Gastroesophageal sphincter (tissue), 4 donors: ENCODE results near the gene ROS1. TPM values are rescaled to one million over a fixed set of nuclear protein-coding genes. Genes with fewer than 3 reads are reported as not detected.

Experiments used
- ATAC-seq: fragments of 150-250 bp; one replicate; pipeline ENCODE4 v1.9.1; 2016; ENCODE audit warnings: mild to moderate bottlenecking, moderate library complexity
- H3K27ac ChIP-seq, 4 donors: fragments of 200-600 bp; sonication (generic) in 3 of 4; 1 replicate in 3 of 4; 2 replicates in 1 of 4; pipeline ENCODE4 v1.5.1; 2016 to 2019
- H3K27me3 ChIP-seq: fragments of 200-600 bp; sonication (generic); one replicate; pipeline ENCODE4 v1.5.1; 2019
- H3K36me3 ChIP-seq, 2 donors: fragments of 200-600 bp; sonication (generic); one replicate each; pipeline ENCODE4 v1.5.1; 2019; ENCODE audit warnings: control low read depth in 1 of 2
- H3K4me1 ChIP-seq, 3 donors: fragments of 200-600 bp; sonication (generic); 1 replicate in 2 of 3; 2 replicates in 1 of 3; pipeline ENCODE4 v1.5.1; 2016 to 2019; ENCODE audit warnings: control low read depth in 2 of 3
- H3K4me3 ChIP-seq, 2 donors: fragments of 200-600 bp; sonication (generic); one replicate each; pipeline ENCODE4 v1.5.1; 2019; ENCODE audit warnings: mild to moderate bottlenecking in 1 of 2, moderate library complexity in 1 of 2
- H3K9me3 ChIP-seq, 3 donors: fragments of 200-600 bp; sonication (generic); one replicate each; pipeline ENCODE4 v1.5.1; 2017 to 2019; ENCODE audit warnings: control low read depth in 2 of 3
- CTCF ChIP-seq, 4 experiments: fragments of 200-600 bp in 2 of 4; fragments of 450-650 bp in 2 of 4; sonication (generic) in 1 of 4; IDR thresholded peaks; one replicate each; pipeline ENCODE4 v1.5.1; 2017 to 2019; ENCODE audit warnings: antibody characterized with exemption in 4 of 4, mild to moderate bottlenecking in 2 of 4, moderate library complexity in 2 of 4
- EP300 ChIP-seq: sonication (generic); formaldehyde crosslinking; IDR thresholded peaks from one replicate; pipeline ENCODE4 v1.6.1; 2017; ENCODE audit warnings: antibody characterized with exemption, mild to moderate bottlenecking
- POLR2A ChIP-seq, 2 donors: fragments of 450-650 bp; IDR thresholded peaks; one replicate each; pipeline ENCODE4 v1.6.1; 2017; ENCODE audit warnings: antibody characterized with exemption in 2 of 2, mild to moderate bottlenecking in 2 of 2, moderate library complexity in 1 of 2
- POLR2AphosphoS5 ChIP-seq: sonication (generic); formaldehyde crosslinking; IDR thresholded peaks from one replicate; pipeline ENCODE4 v1.6.1; 2017; ENCODE audit warnings: antibody characterized with exemption
- WGBS, 2 donors: methylation state at CpG; one replicate each; pipeline ENCODE4 v1.1.5; 2018; ENCODE audit warnings: low coverage in 1 of 2; 5-methylcytosine and 5-hydroxymethylcytosine counted together
- total RNA-seq, 4 donors: library from RNA; depleted of rRNA; stranded (reverse); fragments of >200 nt; gene quantifications; one replicate each; pipeline ENCODE4 v1.1.0, GENCODE V29; 2016

The ROS1 gene
- total RNA-seq, 4 donors from 2014 or later: 0.13 TPM; not detected in 3

- H3K27me3 ChIP-seq: no peaks in the 10 kb centered on the region
- no peak overlapping the region for H3K4me3 ChIP-seq
- H3K27ac ChIP-seq: no peak overlapping the region
- no peaks in the 10 kb centered on the region for H3K36me3 ChIP-seq
- 74 to 80% methylated on average over 3 of the region's 3 CpGs for WGBS, 2 donors
- ATAC-seq: no peak
- H3K9me3 ChIP-seq: no peaks in the 10 kb centered on the region
- no peak for TF ChIP-seq POLR2AphosphoS5
- TF ChIP-seq EP300: no peak
- TF ChIP-seq POLR2A (IDR thresholded peaks at IDR 0.05): no peak
- no peak for TF ChIP-seq CTCF (IDR thresholded peaks at IDR 0.05)
- H3K4me1 ChIP-seq: no peaks in the 10 kb centered on the region
These were observed 73.2 kb downstream of the ROS1 start for GRCh38 chr6:117352466-117353081.

GRCh38 chr6:117351521-117351920, 74.2 kb downstream of the ROS1 start:
- H3K36me3 ChIP-seq: no peaks in the 10 kb centered on the region
- H3K27ac ChIP-seq: no peak overlapping the region
- no peak overlapping the region for H3K4me3 ChIP-seq
- WGBS, 2 donors: 8 to 33% methylated on average over 1 of the region's 1 CpG
- no peak for TF ChIP-seq CTCF (IDR thresholded peaks at IDR 0.05)
- TF ChIP-seq POLR2AphosphoS5: no peak
- TF ChIP-seq POLR2A (IDR thresholded peaks at IDR 0.05): no peak
- H3K27me3 ChIP-seq: no peaks in the 10 kb centered on the region
- ATAC-seq: no peak
- no peaks in the 10 kb centered on the region for H3K9me3 ChIP-seq
- no peaks in the 10 kb centered on the region for H3K4me1 ChIP-seq

GRCh38 chr6:117346142-117346930, 79.4 kb downstream of the ROS1 start:
- Histone ChIP-seq H3K27ac (no peak overlapping the region), H3K4me3 (no peak overlapping the region), H3K9me3 (no peaks in the 10 kb centered on the region), H3K36me3 (no peaks in the 10 kb centered on the region), H3K4me1 (no peaks in the 10 kb centered on the region), H3K27me3 (peaks cover 15% of the 10 kb centered on the region)
- TF ChIP-seq EP300 (no peak), CTCF (IDR thresholded peaks at IDR 0.05) (peak; percentile 16 to 56 (median 33))
- no peak for ATAC-seq
- WGBS, 2 donors: 33 to 47% methylated on average over 7 of the region's 7 CpGs

GRCh38 chr6:117345292-117345610, 80.5 kb downstream of the ROS1 start:
- ATAC-seq: no peak

GRCh38 chr6:117344444-117345291, 81.1 kb downstream of the ROS1 start:
- Histone ChIP-seq H3K36me3 (no peaks in the 10 kb centered on the region), H3K27me3 (peaks cover 15% of the 10 kb centered on the region), H3K4me3 (no peak overlapping the region), H3K27ac (no peak overlapping the region), H3K4me1 (no peaks in the 10 kb centered on the region), H3K9me3 (no peaks in the 10 kb centered on the region)
- no peak for ATAC-seq
- TF ChIP-seq POLR2A (IDR thresholded peaks at IDR 0.05): no peak
- no peak for TF ChIP-seq EP300
- TF ChIP-seq CTCF (IDR thresholded peaks at IDR 0.05): no peak
- TF ChIP-seq POLR2AphosphoS5: no peak
- WGBS, 2 donors: 76 to 77% methylated on average over 7 to 10 of the region's 12 CpGs

More at GRCh38 chr6:117345292-117345610, 80.5 kb downstream of the ROS1 start:
- peaks cover 15% of the 10 kb centered on the region for H3K27me3 ChIP-seq
- no peaks in the 10 kb centered on the region for H3K9me3 ChIP-seq
- 71 to 82% methylated on average over 2 of the region's 2 CpGs for WGBS, 2 donors
- no peak for TF ChIP-seq EP300
- no peak for TF ChIP-seq POLR2A (IDR thresholded peaks at IDR 0.05)
- TF ChIP-seq POLR2AphosphoS5: no peak
- no peaks in the 10 kb centered on the region for H3K4me1 ChIP-seq
- H3K27ac ChIP-seq: no peak overlapping the region
- H3K36me3 ChIP-seq: no peaks in the 10 kb centered on the region
- H3K4me3 ChIP-seq: no peak overlapping the region
